ENCODE measurements around the gene GPR87. TPM values are rescaled to one million over a fixed set of nuclear protein-coding genes. Genes with fewer than 3 reads are reported as not detected.

The GPR87 gene
- total RNA-seq, 1 donor from 2014 or later, result not detected

Other genes starting within 250 kb of the GPR87 start
- 0.15 TPM for gene MED12L, start 231.2 kb downstream of the GPR87 start, total RNA-seq
- 0.73 TPM for gene GPR171, start 113.6 kb downstream of the GPR87 start, total RNA-seq
- not detected for gene P2RY14, start 38.3 kb downstream of the GPR87 start, total RNA-seq
- gene P2RY13, start 12.7 kb upstream of the GPR87 start, total RNA-seq, result 1.3 TPM
- 0.65 TPM for gene P2RY12, start 67.9 kb upstream of the GPR87 start, total RNA-seq
- 0.28 TPM for gene IGSF10, start 144.2 kb upstream of the GPR87 start, total RNA-seq

All from left lobe of liver (tissue), 1 donor.